HCT116 (cell line): Measurements from ENCODE around the gene MED15. TPM values are rescaled to one million over a fixed set of nuclear protein-coding genes. Genes with fewer than 3 reads are reported as not detected.

Experiments used
- ATAC-seq: fragments of 200-7000 bp; cut with Tn5 transposase; 2 replicates; pipeline ENCODE4 v1.9.1; 2020; ENCODE audit warnings: mild to moderate bottlenecking, moderate library complexity
- BruUV-seq: library from RNA; stranded (reverse); fragments of 400-500 nt; replicated peaks from 2 replicates; lab custom pipeline; 2021; lab: Mats Ljungman, UMichigan
- CTCF ChIA-PET: fragments of 300-600 bp; sonication (Branson Sonifier 250); formaldehyde crosslinking; loops from one replicate; lab custom pipeline; 2021; ENCODE audit warnings: antibody characterized with exemption; lab: Charles Lee
- POLR2A ChIA-PET: fragments of 300-600, 350-600 bp; sonication (Branson Sonifier 250); formaldehyde crosslinking; loops from one replicate; lab custom pipeline; 2021; ENCODE audit warnings: antibody characterized with exemption; lab: Charles Lee
- RAD21 ChIA-PET, 2 experiments: fragments of 300-600 bp; sonication (Branson Sonifier 250); formaldehyde crosslinking; loops; one replicate each; lab custom pipeline; 2023; ENCODE audit warnings: low total read pairs in 2 of 2; ENCODE audit not compliant: uncharacterized antibody in 2 of 2, unreplicated experiment in 2 of 2, low non-redundant PET in 1 of 2; lab: Charles Lee
- DNase-seq: peaks from one replicate; pipeline ENCODE4 v3.0.0-alpha.2; 2010; ENCODE audit warnings: low read depth, low spot score
- H2AFZ ChIP-seq: fragments of 200-600 bp; shearing (Covaris generic), sonication (generic); 2 replicates; pipeline ENCODE4 v1.6.1; 2017; ENCODE audit warnings: low read depth, mixed run types, mixed read lengths, antibody characterized with exemption, low read length; ENCODE audit not compliant: poor library complexity, severe bottlenecking
- H3K27ac ChIP-seq: 2 replicates; pipeline ENCODE4 v1.5.1; 2012; ENCODE audit warnings: low read depth, low read length
- H3K27me3 ChIP-seq: fragments of 200-600 bp; sonication (generic); 2 replicates; pipeline ENCODE4 v1.6.1; 2016; ENCODE audit warnings: mixed run types, low read length, mixed read lengths; ENCODE audit not compliant: insufficient read depth
- H3K36me3 ChIP-seq, 2 experiments: fragments of 200-500 bp in 1 of 2; fragments of 200-600 bp in 1 of 2; sonication (Bioruptor generic) in 1 of 2; sonication (generic) in 1 of 2; 2 replicates each; pipeline versions ENCODE4 v1.5.1 to v1.6.1; 2014 to 2016; ENCODE audit warnings: low read length in 2 of 2, inconsistent platforms in 1 of 2, mixed read lengths in 1 of 2, mixed run types in 1 of 2; ENCODE audit not compliant: insufficient read depth in 2 of 2, control insufficient read depth in 1 of 2
- H3K4me1 ChIP-seq, 2 experiments: fragments of 200-600 bp in 1 of 2; sonication (generic) in 1 of 2; 2 replicates each; pipeline versions ENCODE4 v1.5.1 to v1.6.1; 2012 to 2017; ENCODE audit warnings: low read length in 2 of 2, inconsistent platforms in 1 of 2, mild to moderate bottlenecking in 1 of 2, mixed read lengths in 1 of 2, mixed run types in 1 of 2, moderate library complexity in 1 of 2; ENCODE audit not compliant: insufficient read depth in 2 of 2, control insufficient read depth in 1 of 2
- H3K4me2 ChIP-seq: fragments of 200-600 bp; sonication (generic); 2 replicates; pipeline ENCODE4 v1.6.1; 2017; ENCODE audit warnings: mixed run types, low read length, mixed read lengths
- H3K4me3 ChIP-seq, 2 experiments: fragments of 200-600 bp in 1 of 2; sonication (generic) in 1 of 2; replicated peaks in 1 of 2; 2 replicates each; pipeline ENCODE4 v1.5.1; 2011 to 2016; ENCODE audit warnings: low read length in 2 of 2, control low read depth in 1 of 2, low read depth in 1 of 2, mild to moderate bottlenecking in 1 of 2, mixed read lengths in 1 of 2, mixed run types in 1 of 2
- H3K79me2 ChIP-seq: fragments of 200-600 bp; sonication (generic); 2 replicates; pipeline ENCODE4 v1.6.1; 2017; ENCODE audit warnings: mild to moderate bottlenecking, mixed run types, low read length, moderate library complexity, mixed read lengths; ENCODE audit not compliant: insufficient read depth
- H3K9ac ChIP-seq: fragments of 200-600 bp; sonication (generic); 2 replicates; pipeline ENCODE4 v1.6.1; 2016; ENCODE audit warnings: low read length, mixed read lengths
- H3K9me2 ChIP-seq: fragments of 200-600 bp; sonication (generic), shearing (Covaris generic); 2 replicates; pipeline ENCODE4 v1.6.1; 2017; ENCODE audit warnings: mixed run types, mild to moderate bottlenecking, moderate library complexity; ENCODE audit not compliant: insufficient read depth
- H3K9me3 ChIP-seq, 2 experiments: fragments of 200-500 bp in 1 of 2; fragments of 200-600 bp in 1 of 2; sonication (Bioruptor generic) in 1 of 2; sonication (generic) in 1 of 2; 2 replicates each; pipeline ENCODE4 v1.6.1; 2014 to 2017; ENCODE audit warnings: low read length in 2 of 2, mixed read lengths in 2 of 2, inconsistent platforms in 1 of 2, low read depth in 1 of 2, mild to moderate bottlenecking in 1 of 2, mixed run types in 1 of 2, moderate library complexity in 1 of 2; ENCODE audit not compliant: control insufficient read depth in 1 of 2, insufficient read depth in 1 of 2
- H4K20me1 ChIP-seq: fragments of 200-600 bp; sonication (generic), shearing (Covaris generic); 2 replicates; pipeline ENCODE4 v1.6.1; 2017; ENCODE audit warnings: mixed run types, mild to moderate bottlenecking, moderate library complexity; ENCODE audit not compliant: insufficient read depth
- CBX3 ChIP-seq: IDR thresholded peaks from 2 replicates; pipeline ENCODE4 v1.6.1; 2012; ENCODE audit warnings: low read depth
- EGR1 ChIP-seq: IDR thresholded peaks from 2 replicates; pipeline ENCODE4 v1.6.1; 2012; ENCODE audit warnings: low read depth
- ELF1 ChIP-seq: IDR thresholded peaks from 2 replicates; pipeline ENCODE4 v1.6.1; 2012; ENCODE audit warnings: low read depth, borderline replicate concordance
- EZH2 ChIP-seq: fragments of 200-600 bp; sonication (generic); IDR thresholded peaks from 2 replicates; pipeline ENCODE4 v1.6.1; 2017; ENCODE audit warnings: antibody characterized with exemption, mixed run types
- FOSL1 ChIP-seq: IDR thresholded peaks from 2 replicates; pipeline ENCODE4 v1.6.1; 2012; ENCODE audit warnings: low read depth
- JUND ChIP-seq: IDR thresholded peaks from 2 replicates; pipeline ENCODE4 v1.6.1; 2012
- POLR2A ChIP-seq: IDR thresholded peaks from 2 replicates; pipeline ENCODE4 v1.7.0; 2011; ENCODE audit warnings: borderline replicate concordance; ENCODE audit not compliant: insufficient read depth, insufficient read length; ENCODE audit errors: extremely low read depth
- POLR2AphosphoS5 ChIP-seq: IDR thresholded peaks from 2 replicates; pipeline ENCODE4 v1.6.1; 2011; ENCODE audit warnings: mild to moderate bottlenecking, low read depth, low read length, moderate library complexity
- RAD21 ChIP-seq: IDR thresholded peaks from 2 replicates; pipeline ENCODE4 v1.6.1; 2012; ENCODE audit warnings: low read depth, mild to moderate bottlenecking
- SIN3A ChIP-seq: IDR thresholded peaks from 2 replicates; pipeline ENCODE4 v1.6.1; 2012; ENCODE audit warnings: low read depth
- SRF ChIP-seq: IDR thresholded peaks from 2 replicates; pipeline ENCODE4 v1.6.1; 2012; ENCODE audit warnings: low read depth
- YY1 ChIP-seq: IDR thresholded peaks from 2 replicates; pipeline ENCODE4 v1.6.1; 2011; ENCODE audit warnings: low read length, low read depth, moderate library complexity, mild to moderate bottlenecking; ENCODE audit not compliant: insufficient replicate concordance; ENCODE audit errors: extremely low read depth
- ZBTB33 ChIP-seq: IDR thresholded peaks from 2 replicates; pipeline ENCODE4 v1.6.1; 2011; ENCODE audit warnings: mild to moderate bottlenecking, low read length, moderate library complexity; ENCODE audit not compliant: insufficient replicate concordance; ENCODE audit errors: extremely low read depth
- ZNF274 ChIP-seq: fragments of 200-500 bp; sonication (Bioruptor generic); IDR thresholded peaks from 2 replicates; pipeline ENCODE4 v1.6.1; 2014; ENCODE audit warnings: mild to moderate bottlenecking, low read depth, low read length, inconsistent platforms
- intact Hi-C: fragments of 100-400 bp; cut with micrococcal nuclease; formaldehyde crosslinking; loops from 2 replicates; pipeline ENCODE4 v1.10.0; 2022
- total RNA-seq: library from RNA; stranded (reverse); gene quantifications from one replicate; pipeline ENCODE4 v1.2.1, GENCODE V29; 2021; ENCODE audit not compliant: unreplicated experiment
- TF ChIP-seq, protein P1 (sequence below): IDR thresholded peaks from 2 replicates; pipeline ENCODE4 v1.6.1; 2012

MED15 gene
- total RNA-seq, 1 experiment from 2014 or later: 81.3 TPM

DNA sequence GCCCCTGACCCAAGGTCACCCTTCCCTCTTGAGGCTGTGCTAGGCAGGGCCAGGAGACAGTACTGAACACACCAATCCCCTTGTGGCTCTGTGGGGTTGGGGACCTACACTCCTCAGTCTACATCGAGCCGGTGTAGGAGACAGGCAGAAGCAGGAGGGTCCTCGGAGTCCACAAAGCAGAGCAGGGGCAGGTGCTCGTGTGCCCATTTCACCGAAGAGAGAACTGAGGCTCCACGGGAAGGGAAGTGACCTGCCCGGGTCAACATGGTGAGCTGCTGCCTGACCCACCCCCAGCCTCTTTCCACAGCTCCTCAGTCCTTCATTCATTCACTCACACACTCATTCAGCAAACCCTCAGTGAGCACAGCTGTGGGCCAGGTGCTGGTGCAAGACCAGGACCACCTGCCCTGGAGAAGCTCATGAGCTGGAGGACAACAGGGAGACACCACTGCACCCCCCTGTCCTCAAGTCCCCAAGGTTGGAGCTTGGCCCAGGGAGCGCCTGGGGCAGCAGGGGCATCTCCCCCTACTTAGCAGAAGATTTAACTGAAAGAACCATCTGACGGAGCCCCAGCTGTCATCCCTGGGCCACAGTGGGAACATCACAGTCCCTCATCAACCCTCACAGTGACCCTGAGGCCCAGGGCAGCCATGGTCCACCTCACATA lies 127.3 kb downstream of the MED15 start:
- CTCF ChIA-PET: interaction anchor here (0.6 kb wide), 1 partner anchor 17 kb away, joined by 4 read pairs; no protein-coding TSS in a partner anchor
- no TSS peak for BruUV-seq

More for the DNA sequence above, 127.3 kb downstream of the MED15 start:
- Histone ChIP-seq H2AFZ (no peak overlapping the region), H3K9me3 (no peaks in the 10 kb centered on the region; a peak in 1 of 4 replicates), H3K79me2 (no peaks in the 10 kb centered on the region), H3K27ac (no peak overlapping the region), H3K4me3 (no peak overlapping the region), H3K36me3 (no peaks in the 10 kb centered on the region), H3K9me2 (no peaks in the 10 kb centered on the region), H3K4me1 (no peaks in the 10 kb centered on the region), H3K27me3 (0 out of 2 replicates have a peak, but pooled peaks cover 12% of the 10 kb centered on the region), H3K9ac (no peak overlapping the region), H3K4me2 (no peak overlapping the region), H4K20me1 (no peaks in the 10 kb centered on the region)
- POLR2A ChIA-PET: no interaction called here
- DNase-seq (no peak), ATAC-seq (no peak)
- intact Hi-C loops: no loop called here
- TF ChIP-seq ZNF274: no peak
- TF ChIP-seq RAD21: no peak
- TF ChIP-seq YY1: no peak
- TF ChIP-seq, protein P1, sequence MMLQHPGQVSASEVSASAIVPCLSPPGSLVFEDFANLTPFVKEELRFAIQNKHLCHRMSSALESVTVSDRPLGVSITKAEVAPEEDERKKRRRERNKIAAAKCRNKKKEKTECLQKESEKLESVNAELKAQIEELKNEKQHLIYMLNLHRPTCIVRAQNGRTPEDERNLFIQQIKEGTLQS: no peak
- TF ChIP-seq EGR1: no peak
- no peak for TF ChIP-seq POLR2A
- TF ChIP-seq EZH2: no peak
- TF ChIP-seq SRF: no peak
- TF ChIP-seq POLR2AphosphoS5: no peak
- TF ChIP-seq ELF1: no peak
- no peak for TF ChIP-seq FOSL1
- TF ChIP-seq ZBTB33: no peak
- no peak for TF ChIP-seq SIN3A
- no peak for TF ChIP-seq CBX3
- TF ChIP-seq JUND: no peak
- RAD21 ChIA-PET: no interaction called here
